GM23248 (cell line): Measurements from ENCODE around the gene KIF16B.

Source experiments
- EZH2 ChIP-seq: fragments of 200-600 bp; sonication (generic); IDR thresholded peaks from 2 replicates; pipeline ENCODE4 v1.6.1; 2018; ENCODE audit warnings: antibody characterized with exemption, mild to moderate bottlenecking; ENCODE audit not compliant: insufficient read depth, poor library complexity, severe bottlenecking
- EZH2phosphoT487 ChIP-seq: fragments of 200-600 bp; sonication (generic); IDR thresholded peaks from 2 replicates; pipeline ENCODE4 v1.6.1; 2018; ENCODE audit warnings: antibody characterized with exemption, moderate library complexity, mild to moderate bottlenecking, low read depth; ENCODE audit not compliant: insufficient read depth

- TF ChIP-seq EZH2phosphoT487, result no peak
- TF ChIP-seq EZH2, result no peak
Measured at GRCh38 chr20:16620961-16621360, 47.7 kb upstream of the KIF16B start.
